HCT116 (cell line): ENCODE results near the gene GALP. TPM values are rescaled to one million over a fixed set of nuclear protein-coding genes. Genes with fewer than 3 reads are reported as not detected.

Experiments
- ATAC-seq: fragments of 200-7000 bp; cut with Tn5 transposase; 2 replicates; pipeline ENCODE4 v1.9.1; 2020; ENCODE audit warnings: mild to moderate bottlenecking, moderate library complexity
- BruUV-seq: library from RNA; stranded (reverse); fragments of 400-500 nt; replicated peaks from 2 replicates; lab custom pipeline; 2021; lab: Mats Ljungman, UMichigan
- CTCF ChIA-PET: fragments of 300-600 bp; sonication (Branson Sonifier 250); formaldehyde crosslinking; loops from one replicate; lab custom pipeline; 2021; ENCODE audit warnings: antibody characterized with exemption; lab: Charles Lee
- POLR2A ChIA-PET: fragments of 300-600, 350-600 bp; sonication (Branson Sonifier 250); formaldehyde crosslinking; loops from one replicate; lab custom pipeline; 2021; ENCODE audit warnings: antibody characterized with exemption; lab: Charles Lee
- RAD21 ChIA-PET, 2 experiments: fragments of 300-600 bp; sonication (Branson Sonifier 250); formaldehyde crosslinking; loops; one replicate each; lab custom pipeline; 2023; ENCODE audit warnings: low total read pairs in 2 of 2; ENCODE audit not compliant: uncharacterized antibody in 2 of 2, unreplicated experiment in 2 of 2, low non-redundant PET in 1 of 2; lab: Charles Lee
- DNase-seq: peaks from one replicate; pipeline ENCODE4 v3.0.0-alpha.2; 2010; ENCODE audit warnings: low read depth, low spot score
- H2AFZ ChIP-seq: fragments of 200-600 bp; shearing (Covaris generic), sonication (generic); 2 replicates; pipeline ENCODE4 v1.6.1; 2017; ENCODE audit warnings: low read depth, mixed run types, mixed read lengths, antibody characterized with exemption, low read length; ENCODE audit not compliant: poor library complexity, severe bottlenecking
- H3K27ac ChIP-seq: 2 replicates; pipeline ENCODE4 v1.5.1; 2012; ENCODE audit warnings: low read depth, low read length
- H3K27me3 ChIP-seq: fragments of 200-600 bp; sonication (generic); 2 replicates; pipeline ENCODE4 v1.6.1; 2016; ENCODE audit warnings: mixed run types, low read length, mixed read lengths; ENCODE audit not compliant: insufficient read depth
- H3K36me3 ChIP-seq, 2 experiments: fragments of 200-500 bp in 1 of 2; fragments of 200-600 bp in 1 of 2; sonication (Bioruptor generic) in 1 of 2; sonication (generic) in 1 of 2; 2 replicates each; pipeline versions ENCODE4 v1.5.1 to v1.6.1; 2014 to 2016; ENCODE audit warnings: low read length in 2 of 2, inconsistent platforms in 1 of 2, mixed read lengths in 1 of 2, mixed run types in 1 of 2; ENCODE audit not compliant: insufficient read depth in 2 of 2, control insufficient read depth in 1 of 2
- H3K4me1 ChIP-seq, 2 experiments: fragments of 200-600 bp in 1 of 2; sonication (generic) in 1 of 2; 2 replicates each; pipeline versions ENCODE4 v1.5.1 to v1.6.1; 2012 to 2017; ENCODE audit warnings: low read length in 2 of 2, inconsistent platforms in 1 of 2, mild to moderate bottlenecking in 1 of 2, mixed read lengths in 1 of 2, mixed run types in 1 of 2, moderate library complexity in 1 of 2; ENCODE audit not compliant: insufficient read depth in 2 of 2, control insufficient read depth in 1 of 2
- H3K4me2 ChIP-seq: fragments of 200-600 bp; sonication (generic); 2 replicates; pipeline ENCODE4 v1.6.1; 2017; ENCODE audit warnings: mixed run types, low read length, mixed read lengths
- H3K4me3 ChIP-seq, 2 experiments: fragments of 200-600 bp in 1 of 2; sonication (generic) in 1 of 2; replicated peaks in 1 of 2; 2 replicates each; pipeline ENCODE4 v1.5.1; 2011 to 2016; ENCODE audit warnings: low read length in 2 of 2, control low read depth in 1 of 2, low read depth in 1 of 2, mild to moderate bottlenecking in 1 of 2, mixed read lengths in 1 of 2, mixed run types in 1 of 2
- H3K79me2 ChIP-seq: fragments of 200-600 bp; sonication (generic); 2 replicates; pipeline ENCODE4 v1.6.1; 2017; ENCODE audit warnings: mild to moderate bottlenecking, mixed run types, low read length, moderate library complexity, mixed read lengths; ENCODE audit not compliant: insufficient read depth
- H3K9ac ChIP-seq: fragments of 200-600 bp; sonication (generic); 2 replicates; pipeline ENCODE4 v1.6.1; 2016; ENCODE audit warnings: low read length, mixed read lengths
- H3K9me2 ChIP-seq: fragments of 200-600 bp; sonication (generic), shearing (Covaris generic); 2 replicates; pipeline ENCODE4 v1.6.1; 2017; ENCODE audit warnings: mixed run types, mild to moderate bottlenecking, moderate library complexity; ENCODE audit not compliant: insufficient read depth
- H3K9me3 ChIP-seq, 2 experiments: fragments of 200-500 bp in 1 of 2; fragments of 200-600 bp in 1 of 2; sonication (Bioruptor generic) in 1 of 2; sonication (generic) in 1 of 2; 2 replicates each; pipeline ENCODE4 v1.6.1; 2014 to 2017; ENCODE audit warnings: low read length in 2 of 2, mixed read lengths in 2 of 2, inconsistent platforms in 1 of 2, low read depth in 1 of 2, mild to moderate bottlenecking in 1 of 2, mixed run types in 1 of 2, moderate library complexity in 1 of 2; ENCODE audit not compliant: control insufficient read depth in 1 of 2, insufficient read depth in 1 of 2
- H4K20me1 ChIP-seq: fragments of 200-600 bp; sonication (generic), shearing (Covaris generic); 2 replicates; pipeline ENCODE4 v1.6.1; 2017; ENCODE audit warnings: mixed run types, mild to moderate bottlenecking, moderate library complexity; ENCODE audit not compliant: insufficient read depth
- CBX3 ChIP-seq: IDR thresholded peaks from 2 replicates; pipeline ENCODE4 v1.6.1; 2012; ENCODE audit warnings: low read depth
- ELF1 ChIP-seq: IDR thresholded peaks from 2 replicates; pipeline ENCODE4 v1.6.1; 2012; ENCODE audit warnings: low read depth, borderline replicate concordance
- EZH2 ChIP-seq: fragments of 200-600 bp; sonication (generic); IDR thresholded peaks from 2 replicates; pipeline ENCODE4 v1.6.1; 2017; ENCODE audit warnings: antibody characterized with exemption, mixed run types
- EZH2phosphoT487 ChIP-seq: fragments of 200-600 bp; IDR thresholded peaks from 2 replicates; pipeline ENCODE4 v1.6.1; 2018; ENCODE audit warnings: antibody characterized with exemption, borderline replicate concordance
- RAD21 ChIP-seq: IDR thresholded peaks from 2 replicates; pipeline ENCODE4 v1.6.1; 2012; ENCODE audit warnings: low read depth, mild to moderate bottlenecking
- SIN3A ChIP-seq: IDR thresholded peaks from 2 replicates; pipeline ENCODE4 v1.6.1; 2012; ENCODE audit warnings: low read depth
- SP1 ChIP-seq: IDR thresholded peaks from 2 replicates; pipeline ENCODE4 v1.6.1; 2012; ENCODE audit warnings: low read depth
- SRF ChIP-seq: IDR thresholded peaks from 2 replicates; pipeline ENCODE4 v1.6.1; 2012; ENCODE audit warnings: low read depth
- ZBTB33 ChIP-seq: IDR thresholded peaks from 2 replicates; pipeline ENCODE4 v1.6.1; 2011; ENCODE audit warnings: mild to moderate bottlenecking, low read length, moderate library complexity; ENCODE audit not compliant: insufficient replicate concordance; ENCODE audit errors: extremely low read depth
- ZFX ChIP-seq: fragments of 450-650 bp; IDR thresholded peaks from 2 replicates; pipeline ENCODE4 v1.6.1; 2017
- ZNF274 ChIP-seq: fragments of 200-500 bp; sonication (Bioruptor generic); IDR thresholded peaks from 2 replicates; pipeline ENCODE4 v1.6.1; 2014; ENCODE audit warnings: mild to moderate bottlenecking, low read depth, low read length, inconsistent platforms
- intact Hi-C: fragments of 100-400 bp; cut with micrococcal nuclease; formaldehyde crosslinking; loops from 2 replicates; pipeline ENCODE4 v1.10.0; 2022
- total RNA-seq: library from RNA; stranded (reverse); gene quantifications from one replicate; pipeline ENCODE4 v1.2.1, GENCODE V29; 2021; ENCODE audit not compliant: unreplicated experiment
- TF ChIP-seq, protein P1 (sequence below): IDR thresholded peaks from 2 replicates; pipeline ENCODE4 v1.6.1; 2012
- TF ChIP-seq, protein P2 (sequence below): IDR thresholded peaks from 2 replicates; pipeline ENCODE4 v1.6.1; 2012; ENCODE audit warnings: low read depth

Gene GALP
- total RNA-seq, 1 experiment from 2014 or later = not detected

GRCh38 chr19:56152644-56153043, 23.2 kb upstream of the GALP start:
- TF ChIP-seq, protein P1, sequence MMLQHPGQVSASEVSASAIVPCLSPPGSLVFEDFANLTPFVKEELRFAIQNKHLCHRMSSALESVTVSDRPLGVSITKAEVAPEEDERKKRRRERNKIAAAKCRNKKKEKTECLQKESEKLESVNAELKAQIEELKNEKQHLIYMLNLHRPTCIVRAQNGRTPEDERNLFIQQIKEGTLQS = no peak
- TF ChIP-seq ZFX = no peak
- TF ChIP-seq CBX3 = no peak
- TF ChIP-seq SIN3A = no peak
- TF ChIP-seq SP1 = no peak
- TF ChIP-seq ZBTB33 = no peak
- TF ChIP-seq ELF1 = no peak
- H3K9me2 ChIP-seq = no peaks in the 10 kb centered on the region
- intact Hi-C loops = no loop called here
- no peaks in the 10 kb centered on the region for H3K9me3 ChIP-seq
- H3K79me2 ChIP-seq = no peaks in the 10 kb centered on the region
- H4K20me1 ChIP-seq = no peaks in the 10 kb centered on the region
- POLR2A ChIA-PET = no interaction called here
- no peak overlapping the region for H3K4me3 ChIP-seq
- H3K27ac ChIP-seq = no peak overlapping the region
- RAD21 ChIA-PET = no interaction called here
- H2AFZ ChIP-seq = no peak overlapping the region
- H3K36me3 ChIP-seq = 0 out of 4 replicates have a peak, but pooled peaks cover 0 to 2% of the 10 kb centered on the region in 2 experiments
- no peaks in the 10 kb centered on the region for H3K27me3 ChIP-seq
- BruUV-seq = no TSS peak
- H3K9ac ChIP-seq = no peak overlapping the region
- CTCF ChIA-PET = no interaction called here
- no peak overlapping the region for H3K4me2 ChIP-seq
- ATAC-seq = no peak
- DNase-seq = no peak
- no peaks in the 10 kb centered on the region for H3K4me1 ChIP-seq

DNA sequence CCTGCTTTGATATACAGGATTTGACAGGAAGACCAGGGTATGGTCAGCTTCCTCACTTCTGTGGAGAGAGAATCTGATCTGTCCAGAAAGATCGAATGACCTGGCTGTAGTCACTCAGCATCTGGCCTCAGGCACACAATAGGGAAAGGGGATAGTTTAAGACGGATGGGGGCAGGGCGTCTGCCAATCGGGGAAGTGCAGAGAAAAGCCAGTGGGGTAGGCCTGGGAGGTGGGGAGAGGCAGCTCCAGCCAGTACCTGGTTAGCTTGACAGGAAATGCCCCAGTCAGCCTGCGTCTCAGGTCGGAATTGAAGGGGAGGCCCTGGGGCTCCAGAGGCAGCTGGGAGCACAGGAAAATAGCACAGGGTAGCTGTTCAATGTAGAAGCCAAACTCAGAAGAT, 22.3 kb upstream of the GALP start:
- ChIA-PET RAD21 (no interaction called here), CTCF (no interaction called here), POLR2A (no interaction called here)
- no peaks in the 10 kb centered on the region for H4K20me1 ChIP-seq
- no peak overlapping the region for H2AFZ ChIP-seq
- ATAC-seq = no peak
- H3K9me2 ChIP-seq = no peaks in the 10 kb centered on the region
- no peak overlapping the region for H3K4me3 ChIP-seq
- BruUV-seq = no TSS peak
- H3K4me2 ChIP-seq = no peak overlapping the region
- no peaks in the 10 kb centered on the region for H3K27me3 ChIP-seq
- no peaks in the 10 kb centered on the region for H3K79me2 ChIP-seq
- no peaks in the 10 kb centered on the region for H3K9me3 ChIP-seq
- no peak overlapping the region for H3K9ac ChIP-seq
- H3K4me1 ChIP-seq = no peaks in the 10 kb centered on the region
- no peak overlapping the region for H3K27ac ChIP-seq
- H3K36me3 ChIP-seq = 0 out of 4 replicates have a peak, but pooled peaks cover 0 to 2% of the 10 kb centered on the region in 2 experiments
- intact Hi-C loops = no loop called here
- no peak for DNase-seq
- TF ChIP-seq, protein P1 = no peak
- TF ChIP-seq RAD21 = no peak
- TF ChIP-seq SRF = no peak
- TF ChIP-seq, protein P2, sequence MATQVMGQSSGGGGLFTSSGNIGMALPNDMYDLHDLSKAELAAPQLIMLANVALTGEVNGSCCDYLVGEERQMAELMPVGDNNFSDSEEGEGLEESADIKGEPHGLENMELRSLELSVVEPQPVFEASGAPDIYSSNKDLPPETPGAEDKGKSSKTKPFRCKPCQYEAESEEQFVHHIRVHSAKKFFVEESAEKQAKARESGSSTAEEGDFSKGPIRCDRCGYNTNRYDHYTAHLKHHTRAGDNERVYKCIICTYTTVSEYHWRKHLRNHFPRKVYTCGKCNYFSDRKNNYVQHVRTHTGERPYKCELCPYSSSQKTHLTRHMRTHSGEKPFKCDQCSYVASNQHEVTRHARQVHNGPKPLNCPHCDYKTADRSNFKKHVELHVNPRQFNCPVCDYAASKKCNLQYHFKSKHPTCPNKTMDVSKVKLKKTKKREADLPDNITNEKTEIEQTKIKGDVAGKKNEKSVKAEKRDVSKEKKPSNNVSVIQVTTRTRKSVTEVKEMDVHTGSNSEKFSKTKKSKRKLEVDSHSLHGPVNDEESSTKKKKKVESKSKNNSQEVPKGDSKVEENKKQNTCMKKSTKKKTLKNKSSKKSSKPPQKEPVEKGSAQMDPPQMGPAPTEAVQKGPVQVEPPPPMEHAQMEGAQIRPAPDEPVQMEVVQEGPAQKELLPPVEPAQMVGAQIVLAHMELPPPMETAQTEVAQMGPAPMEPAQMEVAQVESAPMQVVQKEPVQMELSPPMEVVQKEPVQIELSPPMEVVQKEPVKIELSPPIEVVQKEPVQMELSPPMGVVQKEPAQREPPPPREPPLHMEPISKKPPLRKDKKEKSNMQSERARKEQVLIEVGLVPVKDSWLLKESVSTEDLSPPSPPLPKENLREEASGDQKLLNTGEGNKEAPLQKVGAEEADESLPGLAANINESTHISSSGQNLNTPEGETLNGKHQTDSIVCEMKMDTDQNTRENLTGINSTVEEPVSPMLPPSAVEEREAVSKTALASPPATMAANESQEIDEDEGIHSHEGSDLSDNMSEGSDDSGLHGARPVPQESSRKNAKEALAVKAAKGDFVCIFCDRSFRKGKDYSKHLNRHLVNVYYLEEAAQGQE = no peak
- no peak for TF ChIP-seq ZFX
- no peak for TF ChIP-seq EZH2
- no peak for TF ChIP-seq ZNF274
- no peak for TF ChIP-seq ELF1
- no peak for TF ChIP-seq EZH2phosphoT487
